ENCODE measurements around the gene MUC6. TPM values are rescaled to one million over a fixed set of nuclear protein-coding genes. Genes with fewer than 3 reads are reported as not detected.

MUC6 gene
- total and polyA plus RNA-seq, 9 of the 15 experiments (the other 6 are each of a cell fraction or from before 2014, with no cell fraction given): not detected

- no peaks in the 10 kb centered on the region; the same call in 1 of the 2 replicates for H3K9me3 ChIP-seq (replicated peaks; ENCODE audit: control insufficient read depth, insufficient read depth, low read depth, low read length)
- intact Hi-C loops (cut with micrococcal nuclease) (no loop called here), in situ Hi-C loops (cut with MboI) (no loop called here)
- no peaks in the 10 kb centered on the region for H4K20me1 ChIP-seq (replicated peaks; ENCODE audit: control insufficient read depth, insufficient read depth, low read length)
- POLR2A ChIA-PET: no interaction called here
- H3K27me3 ChIP-seq (ENCODE audit: control insufficient read depth in 2 of 2, insufficient read depth in 2 of 2, low read length in 2 of 2): no peaks in the 10 kb centered on the region
- no peaks in the 10 kb centered on the region for H3K9me1 ChIP-seq (ENCODE audit: control insufficient read depth, insufficient read depth, low read length)
- no peak overlapping the region for H3K4me3 ChIP-seq
- H2AFZ ChIP-seq (ENCODE audit: low read depth, low read length): no peak overlapping the region
- CTCF ChIA-PET (ENCODE audit: low intra/inter-chr PET ratio): no interaction called here
- no peak overlapping the region for H3K9ac ChIP-seq (ENCODE audit: insufficient read depth in 1 of 2, low read depth in 2 of 2, low read length in 2 of 2)
- WGBS (ENCODE audit: insufficient coverage, low coverage, missing lambda C conversion rate): 89% methylated on average over 7 of the region's 7 CpGs
- no peak overlapping the region for H3K27ac ChIP-seq (ENCODE audit: extremely low read depth, low read depth, low read length)
- TF ChIP-seq ZNF146 (CRISPR knock-in tag; IDR thresholded peaks at IDR 0.05; ENCODE audit: unreplicated experiment) (no peak), ESRRB (CRISPR knock-in tag; IDR thresholded peaks at IDR 0.05; ENCODE audit: borderline replicate concordance) (no peak), CCNT2 (IDR thresholded peaks at IDR 0.05; ENCODE audit: borderline replicate concordance, extremely low read depth, insufficient read length, low read depth, low read length) (no peak), MAFF (IDR thresholded peaks at IDR 0.05; ENCODE audit: low read length) (no peak), ZNF507 (tag; conservative IDR thresholded peaks at IDR 0.05) (no peak)
- H3K36me3 ChIP-seq (ENCODE audit: control insufficient read depth, insufficient read depth, low read length): peaks cover 18% of the 10 kb centered on the region; the same call in 2 of the 3 replicates
- no peak overlapping the region for H3K4me2 ChIP-seq (ENCODE audit: insufficient read depth, low read length)
- ATAC-seq (no peak), DNase-seq (ENCODE audit: extremely low read depth in 1 of 4, low spot score in 3 of 4) (no peak), FAIRE-seq (no peak)
- H3K79me2 ChIP-seq (ENCODE audit: control insufficient read depth, insufficient read depth, low read length): no peaks in the 10 kb centered on the region; the same call in 2 of the 3 replicates
- no TSS peak for BruUV-seq (replicated peaks)
- H3K4me1 ChIP-seq (replicated peaks in 1 of 2; ENCODE audit: control insufficient read depth in 2 of 2, insufficient read depth in 2 of 2, low read length in 2 of 2): peaks cover 0 to 3% of the 10 kb centered on the region in 2 experiments; a peak in 1 of 5 replicates
Measured at GRCh38 chr11:963852-964251, 72.7 kb downstream of the MUC6 start.

Other genes starting within 250 kb of the MUC6 start
Only the 7 nearest of the 14 such genes appear.
- gene POLR2L, start 194.2 kb downstream of the MUC6 start, total RNA-seq (2014; rRNA removed): 688 and 1,043 TPM in 2 replicates
- gene POLR2L, start 194.2 kb downstream of the MUC6 start, total RNA-seq (2014; rRNA removed; fragmentation: Illumina TruSeq; extraction: Trizol): 21.4 and 38.3 TPM in 2 replicates
- gene POLR2L, start 194.2 kb downstream of the MUC6 start, total RNA-seq (2015; rRNA removed; fragmentation: Illumina TruSeq; extraction: Trizol): 170 and 171 TPM in 2 replicates
- gene POLR2L, start 194.2 kb downstream of the MUC6 start, total RNA-seq (2021): 217 and 237 TPM in 2 replicates
- 40.7 and 91.6 TPM in 2 replicates for gene POLR2L, start 194.2 kb downstream of the MUC6 start, polyA plus RNA-seq (2011; rRNA removed)
- gene POLR2L, start 194.2 kb downstream of the MUC6 start, polyA plus RNA-seq (2014; fragmentation: Illumina TruSeq; extraction: Trizol): 48.1 and 191 TPM in 2 replicates
- 100 to 1,000 TPM in 1 of 2 experiments, 10 to 100 TPM in 1; 97.7 to 108 TPM for gene POLR2L, start 194.2 kb downstream of the MUC6 start, polyA plus RNA-seq (2014; fragmentation: Nextera tagmentation; extraction: Ambion mirVana)
- 350 and 635 TPM in 2 replicates for gene POLR2L, start 194.2 kb downstream of the MUC6 start, polyA plus RNA-seq (2014; rRNA removed)
- 23.1 and 40.5 TPM in 2 replicates for gene TSPAN4, start 193.9 kb downstream of the MUC6 start, total RNA-seq (2014; rRNA removed)
- 2.3 and 3.8 TPM in 2 replicates for gene TSPAN4, start 193.9 kb downstream of the MUC6 start, total RNA-seq (2014; rRNA removed; fragmentation: Illumina TruSeq; extraction: Trizol)
- 15.7 and 16.7 TPM in 2 replicates for gene TSPAN4, start 193.9 kb downstream of the MUC6 start, total RNA-seq (2015; rRNA removed; fragmentation: Illumina TruSeq; extraction: Trizol)
- 27.6 and 28.3 TPM in 2 replicates for gene TSPAN4, start 193.9 kb downstream of the MUC6 start, total RNA-seq (2021)
- 21.5 and 42.1 TPM in 2 replicates for gene TSPAN4, start 193.9 kb downstream of the MUC6 start, polyA plus RNA-seq (2011; rRNA removed)
- 5.6 and 19.8 TPM in 2 replicates for gene TSPAN4, start 193.9 kb downstream of the MUC6 start, polyA plus RNA-seq (2014; fragmentation: Illumina TruSeq; extraction: Trizol)
- gene TSPAN4, start 193.9 kb downstream of the MUC6 start, polyA plus RNA-seq (2014; fragmentation: Nextera tagmentation; extraction: Ambion mirVana): 1 to 10 TPM in 1 of 2 experiments, under 1 TPM in 1; 0.07 to 2.4 TPM
- gene TSPAN4, start 193.9 kb downstream of the MUC6 start, polyA plus RNA-seq (2014; rRNA removed): 31.0 and 33.0 TPM in 2 replicates
- gene CHID1, start 125.9 kb downstream of the MUC6 start, total RNA-seq (2014; rRNA removed): 39.8 and 54.6 TPM in 2 replicates
- 14.2 and 22.4 TPM in 2 replicates for gene CHID1, start 125.9 kb downstream of the MUC6 start, total RNA-seq (2014; rRNA removed; fragmentation: Illumina TruSeq; extraction: Trizol)
- 35.6 and 35.8 TPM in 2 replicates for gene CHID1, start 125.9 kb downstream of the MUC6 start, total RNA-seq (2015; rRNA removed; fragmentation: Illumina TruSeq; extraction: Trizol)
- 108 and 114 TPM in 2 replicates for gene CHID1, start 125.9 kb downstream of the MUC6 start, total RNA-seq (2021)
- 46.0 and 56.3 TPM in 2 replicates for gene CHID1, start 125.9 kb downstream of the MUC6 start, polyA plus RNA-seq (2011; rRNA removed)
- gene CHID1, start 125.9 kb downstream of the MUC6 start, polyA plus RNA-seq (2014; fragmentation: Illumina TruSeq; extraction: Trizol): 67.7 and 81.6 TPM in 2 replicates
- 10 to 100 TPM; 15.1 to 29.6 TPM for gene CHID1, start 125.9 kb downstream of the MUC6 start, polyA plus RNA-seq (2014; fragmentation: Nextera tagmentation; extraction: Ambion mirVana)
- 57.8 and 70.5 TPM in 2 replicates for gene CHID1, start 125.9 kb downstream of the MUC6 start, polyA plus RNA-seq (2014; rRNA removed)
- 8.1 and 11.0 TPM in 2 replicates for gene AP2A2, start 110.8 kb downstream of the MUC6 start, total RNA-seq (2014; rRNA removed)
- 11.9 and 16.2 TPM in 2 replicates for gene AP2A2, start 110.8 kb downstream of the MUC6 start, total RNA-seq (2014; rRNA removed; fragmentation: Illumina TruSeq; extraction: Trizol)
- 19.8 and 22.8 TPM in 2 replicates for gene AP2A2, start 110.8 kb downstream of the MUC6 start, total RNA-seq (2015; rRNA removed; fragmentation: Illumina TruSeq; extraction: Trizol)
- 26.2 and 33.3 TPM in 2 replicates for gene AP2A2, start 110.8 kb downstream of the MUC6 start, total RNA-seq (2021)
- 27.7 and 30.6 TPM in 2 replicates for gene AP2A2, start 110.8 kb downstream of the MUC6 start, polyA plus RNA-seq (2011; rRNA removed)
- 29.5 and 41.7 TPM in 2 replicates for gene AP2A2, start 110.8 kb downstream of the MUC6 start, polyA plus RNA-seq (2014; fragmentation: Illumina TruSeq; extraction: Trizol)
- gene AP2A2, start 110.8 kb downstream of the MUC6 start, polyA plus RNA-seq (2014; fragmentation: Nextera tagmentation; extraction: Ambion mirVana): 1 to 10 TPM in 1 of 2 experiments, under 1 TPM in 1; 0.69 to 1.3 TPM
- 15.2 and 16.7 TPM in 2 replicates for gene AP2A2, start 110.8 kb downstream of the MUC6 start, polyA plus RNA-seq (2014; rRNA removed)
- not detected in 2 replicates for gene MUC2, start 38.2 kb upstream of the MUC6 start, total RNA-seq (2014; rRNA removed)
- not detected in 2 replicates for gene MUC2, start 38.2 kb upstream of the MUC6 start, total RNA-seq (2014; rRNA removed; fragmentation: Illumina TruSeq; extraction: Trizol)
- not detected in 2 replicates for gene MUC2, start 38.2 kb upstream of the MUC6 start, total RNA-seq (2015; rRNA removed; fragmentation: Illumina TruSeq; extraction: Trizol)
- gene MUC2, start 38.2 kb upstream of the MUC6 start, total RNA-seq (2021): 0.18 and 0.38 TPM in 2 replicates
- not detected in 2 replicates for gene MUC2, start 38.2 kb upstream of the MUC6 start, polyA plus RNA-seq (2011; rRNA removed)
- gene MUC2, start 38.2 kb upstream of the MUC6 start, polyA plus RNA-seq (2014; fragmentation: Illumina TruSeq; extraction: Trizol): under 0.01 TPM in 1 of 2 replicates, not detected in the other
- not detected for gene MUC2, start 38.2 kb upstream of the MUC6 start, polyA plus RNA-seq (2014; fragmentation: Nextera tagmentation; extraction: Ambion mirVana)
- not detected in 2 replicates for gene MUC2, start 38.2 kb upstream of the MUC6 start, polyA plus RNA-seq (2014; rRNA removed)
- not detected in 2 replicates for gene MUC5AC, start 121.2 kb upstream of the MUC6 start, total RNA-seq (2014; rRNA removed)
- not detected in 2 replicates for gene MUC5AC, start 121.2 kb upstream of the MUC6 start, total RNA-seq (2014; rRNA removed; fragmentation: Illumina TruSeq; extraction: Trizol)
- gene MUC5AC, start 121.2 kb upstream of the MUC6 start, total RNA-seq (2015; rRNA removed; fragmentation: Illumina TruSeq; extraction: Trizol): not detected in 2 replicates
- gene MUC5AC, start 121.2 kb upstream of the MUC6 start, total RNA-seq (2021): under 0.01 TPM in 1 of 2 replicates, not detected in the other
- not detected in 2 replicates for gene MUC5AC, start 121.2 kb upstream of the MUC6 start, polyA plus RNA-seq (2011; rRNA removed)
- gene MUC5AC, start 121.2 kb upstream of the MUC6 start, polyA plus RNA-seq (2014; fragmentation: Illumina TruSeq; extraction: Trizol): not detected in 2 replicates
- gene MUC5AC, start 121.2 kb upstream of the MUC6 start, polyA plus RNA-seq (2014; fragmentation: Nextera tagmentation; extraction: Ambion mirVana): not detected
- not detected in 2 replicates for gene MUC5AC, start 121.2 kb upstream of the MUC6 start, polyA plus RNA-seq (2014; rRNA removed)
- 0.04 TPM in 1 of 2 replicates, not detected in the other for gene MUC5B, start 186.3 kb upstream of the MUC6 start, total RNA-seq (2014; rRNA removed)
- not detected in 2 replicates for gene MUC5B, start 186.3 kb upstream of the MUC6 start, total RNA-seq (2014; rRNA removed; fragmentation: Illumina TruSeq; extraction: Trizol)
- gene MUC5B, start 186.3 kb upstream of the MUC6 start, total RNA-seq (2015; rRNA removed; fragmentation: Illumina TruSeq; extraction: Trizol): not detected in 2 replicates
- 0.95 and 1.2 TPM in 2 replicates for gene MUC5B, start 186.3 kb upstream of the MUC6 start, total RNA-seq (2021)
- gene MUC5B, start 186.3 kb upstream of the MUC6 start, polyA plus RNA-seq (2011; rRNA removed): under 0.01 TPM in 1 of 2 replicates, not detected in the other
- 0.01 TPM in 1 of 2 replicates, not detected in the other for gene MUC5B, start 186.3 kb upstream of the MUC6 start, polyA plus RNA-seq (2014; fragmentation: Illumina TruSeq; extraction: Trizol)
- not detected for gene MUC5B, start 186.3 kb upstream of the MUC6 start, polyA plus RNA-seq (2014; fragmentation: Nextera tagmentation; extraction: Ambion mirVana)
- 0.04 TPM in 1 of 2 replicates, not detected in the other for gene MUC5B, start 186.3 kb upstream of the MUC6 start, polyA plus RNA-seq (2014; rRNA removed)

All from K562 (cell line).